Sigmoid colon (tissue), 7 donors: ENCODE data around the gene ACER2. TPM values are rescaled to one million over a fixed set of nuclear protein-coding genes. Genes with fewer than 3 reads are reported as not detected.
"Not testable (repeated sequence)": the region's sequence is repeated elsewhere in the genome, so short reads cannot be mapped to it uniquely, and the experiment has no call there.

ENCODE experiments used
- DNase-seq: peaks from one replicate; pipeline ENCODE4 v3.0.0-alpha.2; 2019
- H3K27ac ChIP-seq, 4 donors: fragments of 200-600 bp; sonication (generic); one replicate each; pipeline ENCODE4 v1.5.1; 2016 to 2019; ENCODE audit warnings: mild to moderate bottlenecking in 1 of 4
- H3K27me3 ChIP-seq, 3 donors: fragments of 200-600 bp; sonication (generic); one replicate each; pipeline ENCODE4 v1.5.1; 2019; ENCODE audit warnings: mild to moderate bottlenecking in 1 of 3
- H3K36me3 ChIP-seq, 4 donors: fragments of 200-600 bp; sonication (generic); one replicate each; pipeline ENCODE4 v1.5.1; 2016 to 2019
- H3K4me1 ChIP-seq, 4 donors: fragments of 200-600 bp; sonication (generic); one replicate each; pipeline ENCODE4 v1.5.1; 2017 to 2019
- H3K4me3 ChIP-seq, 4 donors: fragments of 200-600 bp; sonication (generic); one replicate each; pipeline ENCODE4 v1.5.1; 2017 to 2019; ENCODE audit warnings: mild to moderate bottlenecking in 2 of 4, moderate library complexity in 1 of 4
- H3K9me3 ChIP-seq, 4 donors: fragments of 200-600 bp in 3 of 4; sonication (generic) in 3 of 4; one replicate each; pipeline versions ENCODE4 v1.5.1 to v1.6.1; 2013 to 2019
- EP300 ChIP-seq, 4 donors: sonication (generic); formaldehyde crosslinking; IDR thresholded peaks; one replicate each; pipeline ENCODE4 v1.6.1; 2017; ENCODE audit warnings: antibody characterized with exemption in 4 of 4
- POLR2A ChIP-seq, 2 donors: fragments of 450-650 bp; IDR thresholded peaks; one replicate each; pipeline ENCODE4 v1.6.1; 2016; ENCODE audit warnings: antibody characterized with exemption in 2 of 2, mild to moderate bottlenecking in 2 of 2, moderate library complexity in 2 of 2
- POLR2AphosphoS5 ChIP-seq, 4 donors: sonication (generic); formaldehyde crosslinking; IDR thresholded peaks; one replicate each; pipeline ENCODE4 v1.6.1; 2017; ENCODE audit warnings: antibody characterized with exemption in 4 of 4
- WGBS, 2 donors: extraction: QIAGEN DNeasy Blood & Tissue Kit; methylation state at CpG; one replicate each; pipeline ENCODE4 v1.1.7; 2013; 5-methylcytosine and 5-hydroxymethylcytosine counted together
- intact Hi-C: fragments of 100-400 bp; cut with DNase I; formaldehyde crosslinking; loops from one replicate; pipeline ENCODE4 v1.15.1; 2023
- polyA plus RNA-seq, 3 donors: library from polyadenylated mRNA; stranded (reverse); fragments of 200-250 nt; gene quantifications; one replicate each; pipeline ENCODE4 v1.2.3, GENCODE V29; 2013
- total RNA-seq, 4 donors: library from RNA; depleted of rRNA; stranded (reverse); fragments of >200 nt; gene quantifications; one replicate each; pipeline ENCODE4 v1.1.0, GENCODE V29; 2016
- TF ChIP-seq, protein P1 (sequence below), 4 experiments: fragments of 450-650 bp in 3 of 4; fragments of 200-600 bp in 1 of 4; IDR thresholded peaks; one replicate each; pipeline ENCODE4 v1.5.1; 2016 to 2019; ENCODE audit warnings: antibody characterized with exemption in 4 of 4, mild to moderate bottlenecking in 3 of 4, moderate library complexity in 2 of 4
- donor health status: healthy with polysubstance abuse.
- donor health status: Bipolar disorder and iron deficiency.
- donor health status: healthy.

The ACER2 gene
- total and polyA plus RNA-seq, 7 donors = 1.2 to 4.3 (median 3.1) TPM

DNA sequence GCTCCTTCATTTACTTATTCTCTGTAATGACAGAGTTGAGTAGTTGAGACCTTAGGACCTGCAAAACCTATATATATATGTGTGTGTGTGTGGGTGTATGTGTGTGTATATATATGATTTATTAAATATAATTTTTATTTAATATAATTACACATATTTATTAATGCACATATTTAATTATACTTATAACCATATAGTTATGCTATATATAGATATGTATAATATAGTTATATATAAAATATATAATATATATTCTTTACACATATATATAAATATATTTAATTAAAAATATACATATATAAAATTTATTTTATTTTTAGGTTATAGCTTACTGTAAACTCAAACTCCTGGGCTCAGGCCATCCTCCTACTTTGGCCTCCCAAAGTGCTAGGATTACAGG, 23.7 kb downstream of the ACER2 start:
- Histone ChIP-seq H3K4me1 (no peaks in the 10 kb centered on the region), H3K36me3 (peaks cover 0 to 7% (median 0%) of the 10 kb centered on the region in 4 donors), H3K4me3 (no peak overlapping the region), H3K27me3 (no peaks in the 10 kb centered on the region), H3K27ac (no peak overlapping the region), H3K9me3 (no peaks in the 10 kb centered on the region)
- TF ChIP-seq POLR2A (IDR thresholded peaks at IDR 0.05) (no peak), EP300 (IDR thresholded peaks at IDR 0.05) (no peak), POLR2AphosphoS5 (IDR thresholded peaks at IDR 0.05) (no peak)
- TF ChIP-seq, protein P1, sequence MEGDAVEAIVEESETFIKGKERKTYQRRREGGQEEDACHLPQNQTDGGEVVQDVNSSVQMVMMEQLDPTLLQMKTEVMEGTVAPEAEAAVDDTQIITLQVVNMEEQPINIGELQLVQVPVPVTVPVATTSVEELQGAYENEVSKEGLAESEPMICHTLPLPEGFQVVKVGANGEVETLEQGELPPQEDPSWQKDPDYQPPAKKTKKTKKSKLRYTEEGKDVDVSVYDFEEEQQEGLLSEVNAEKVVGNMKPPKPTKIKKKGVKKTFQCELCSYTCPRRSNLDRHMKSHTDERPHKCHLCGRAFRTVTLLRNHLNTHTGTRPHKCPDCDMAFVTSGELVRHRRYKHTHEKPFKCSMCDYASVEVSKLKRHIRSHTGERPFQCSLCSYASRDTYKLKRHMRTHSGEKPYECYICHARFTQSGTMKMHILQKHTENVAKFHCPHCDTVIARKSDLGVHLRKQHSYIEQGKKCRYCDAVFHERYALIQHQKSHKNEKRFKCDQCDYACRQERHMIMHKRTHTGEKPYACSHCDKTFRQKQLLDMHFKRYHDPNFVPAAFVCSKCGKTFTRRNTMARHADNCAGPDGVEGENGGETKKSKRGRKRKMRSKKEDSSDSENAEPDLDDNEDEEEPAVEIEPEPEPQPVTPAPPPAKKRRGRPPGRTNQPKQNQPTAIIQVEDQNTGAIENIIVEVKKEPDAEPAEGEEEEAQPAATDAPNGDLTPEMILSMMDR (IDR thresholded peaks at IDR 0.05) = no peak
- intact Hi-C loops = no loop called here
- no peak for DNase-seq

- H3K27ac ChIP-seq, DNase-seq: not testable (repeated sequence)
- WGBS, 2 donors = 95 to 96% methylated on average over 30 to 33 of the region's 35 CpGs
Observed at GRCh38 chr9:19433729-19434128, 24.9 kb downstream of the ACER2 start.

DNA sequence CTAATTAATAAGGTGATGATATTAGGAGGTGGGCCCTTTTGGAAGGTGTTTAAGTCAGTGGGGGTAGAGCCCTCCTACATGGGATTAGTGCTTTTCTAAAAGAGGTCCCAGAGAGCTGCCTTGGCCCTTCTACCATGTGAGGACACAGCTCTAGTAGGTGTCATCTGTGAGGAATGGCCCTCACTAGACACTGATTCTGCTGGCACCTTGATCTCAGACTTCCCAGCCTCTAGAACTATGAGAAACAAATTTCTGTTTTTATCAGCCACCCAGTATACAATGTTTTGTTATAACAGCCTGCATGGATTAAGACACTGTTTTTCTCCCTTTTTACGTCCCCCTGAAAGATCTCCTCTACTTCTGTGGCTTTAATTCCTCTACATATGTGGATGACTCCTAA, 31.6 kb downstream of the ACER2 start:
- no peak for DNase-seq
- intact Hi-C loops = no loop called here
- Histone ChIP-seq H3K27ac (no peak overlapping the region), H3K4me3 (no peak overlapping the region), H3K9me3 (no peaks in the 10 kb centered on the region), H3K36me3 (peaks cover 0 to 3% (median under 1%) of the 10 kb centered on the region in 4 donors), H3K27me3 (no peaks in the 10 kb centered on the region), H3K4me1 (no peaks in the 10 kb centered on the region)
- TF ChIP-seq POLR2AphosphoS5 (IDR thresholded peaks at IDR 0.05) (no peak), EP300 (IDR thresholded peaks at IDR 0.05) (no peak), POLR2A (IDR thresholded peaks at IDR 0.05) (no peak)
- TF ChIP-seq, protein P1 (IDR thresholded peaks at IDR 0.05) = no peak
- WGBS, 2 donors = 93 to 97% methylated on average over 1 of the region's 1 CpG

More at GRCh38 chr9:19433729-19434128, 24.9 kb downstream of the ACER2 start:
- intact Hi-C loops, H3K27me3 ChIP-seq, H3K36me3 ChIP-seq, H3K9me3 ChIP-seq, H3K4me1 ChIP-seq, H3K4me3 ChIP-seq: not testable (repeated sequence)

GRCh38 chr9:19440823-19441580, 32.2 kb downstream of the ACER2 start:
- intact Hi-C loops = no loop called here
- WGBS, 2 donors = 93 to 95% methylated on average over 5 of the region's 5 CpGs
- Histone ChIP-seq H3K36me3 (peaks cover 0 to 3% (median 0%) of the 10 kb centered on the region in 4 donors), H3K27me3 (no peaks in the 10 kb centered on the region), H3K9me3 (no peaks in the 10 kb centered on the region), H3K4me3 (no peak overlapping the region), H3K27ac (no peak overlapping the region), H3K4me1 (no peaks in the 10 kb centered on the region)
- no peak for DNase-seq
- TF ChIP-seq POLR2AphosphoS5 (IDR thresholded peaks at IDR 0.05) = no peak
- TF ChIP-seq POLR2A (IDR thresholded peaks at IDR 0.05) = no peak
- TF ChIP-seq EP300 (IDR thresholded peaks at IDR 0.05) = no peak
- TF ChIP-seq, protein P1 (IDR thresholded peaks at IDR 0.05) = no peak

DNA sequence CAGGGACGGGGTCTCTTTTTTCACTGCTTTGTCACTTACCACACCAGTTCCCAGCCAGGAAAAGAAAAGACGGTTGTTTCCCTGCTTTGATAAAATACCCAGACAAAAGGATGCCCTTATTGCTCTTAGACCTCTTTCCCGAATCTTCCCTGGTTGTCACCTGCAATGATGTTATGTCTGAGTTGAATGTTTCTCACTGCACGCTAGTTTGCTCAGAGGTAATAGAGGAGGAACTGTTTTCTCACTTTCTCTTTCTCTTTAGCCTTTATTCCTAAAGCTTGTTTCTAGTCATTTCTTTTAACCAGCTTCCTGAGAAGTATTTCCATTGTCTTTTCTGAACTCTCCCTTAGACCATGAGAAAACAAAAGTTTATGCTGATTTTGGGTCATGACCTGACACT, 32.9 kb downstream of the ACER2 start:
- 28 to 32% methylated on average over 4 of the region's 4 CpGs for WGBS, 2 donors
- H3K27me3 ChIP-seq = no peaks in the 10 kb centered on the region
- intact Hi-C loops = no loop called here
- peaks cover 0 to 3% (median 0%) of the 10 kb centered on the region in 4 donors for H3K36me3 ChIP-seq
- TF ChIP-seq POLR2A (IDR thresholded peaks at IDR 0.05) (no peak), EP300 (IDR thresholded peaks at IDR 0.05) (no peak), POLR2AphosphoS5 (IDR thresholded peaks at IDR 0.05) (no peak)
- TF ChIP-seq, protein P1 (IDR thresholded peaks at IDR 0.05) = no peak
- no peak overlapping the region for H3K27ac ChIP-seq
- no peaks in the 10 kb centered on the region for H3K9me3 ChIP-seq
- DNase-seq = no peak
- no peaks in the 10 kb centered on the region for H3K4me1 ChIP-seq
- no peak overlapping the region for H3K4me3 ChIP-seq
